Left colon (tissue), 2 donors: Measurements from ENCODE around the gene B3GALNT2. TPM values are rescaled to one million over a fixed set of nuclear protein-coding genes. Genes with fewer than 3 reads are reported as not detected.
"Not testable (repeated sequence)": the region's sequence is repeated elsewhere in the genome, so short reads cannot be mapped to it uniquely, and the experiment has no call there.

Experiments
- ATAC-seq: fragments of 200-7000 bp; cut with Tn5 transposase; one replicate; pipeline ENCODE4 v1.9.1; 2020; ENCODE audit warnings: mild to moderate bottlenecking, moderate library complexity
- DNase-seq, 2 donors: peaks; one replicate each; pipeline ENCODE4 v3.0.0-alpha.2; 2020
- intact Hi-C, 2 donors: fragments of 100-400 bp; cut with DNase I in 1 of 2; cut with micrococcal nuclease in 1 of 2; formaldehyde crosslinking; loops; one replicate each; pipeline versions ENCODE4 v1.11.2 to v1.14.0; 2022; cut with DNase I, micrococcal nuclease
- long read RNA-seq: library from polyadenylated mRNA; unstranded; transcript quantifications from one replicate; pipeline ENCODE4 v2.0.0, GENCODE V29; 2021
- total RNA-seq, 2 donors: library from RNA; stranded (reverse); fragmentation: NEBNext Ultra II Directional; extraction: Animal tissue kit (Norgen Biotek cat#: 25700); gene quantifications; one replicate each; pipeline ENCODE4 v1.2.1, GENCODE V29; 2021
- donor health status: DM: no; HTN: no; CAD: no.
- donor health status: DM: yes; HTN: yes; CAD: no.

B3GALNT2 gene
- total RNA-seq: 10 to 100 TPM; 18.6 to 18.7 TPM
- long read RNA-seq, partial matches to known transcripts: 2 of 7 reads
- long read RNA-seq, other reads (novel, unspliced or antisense): 3 of 7 reads

DNA sequence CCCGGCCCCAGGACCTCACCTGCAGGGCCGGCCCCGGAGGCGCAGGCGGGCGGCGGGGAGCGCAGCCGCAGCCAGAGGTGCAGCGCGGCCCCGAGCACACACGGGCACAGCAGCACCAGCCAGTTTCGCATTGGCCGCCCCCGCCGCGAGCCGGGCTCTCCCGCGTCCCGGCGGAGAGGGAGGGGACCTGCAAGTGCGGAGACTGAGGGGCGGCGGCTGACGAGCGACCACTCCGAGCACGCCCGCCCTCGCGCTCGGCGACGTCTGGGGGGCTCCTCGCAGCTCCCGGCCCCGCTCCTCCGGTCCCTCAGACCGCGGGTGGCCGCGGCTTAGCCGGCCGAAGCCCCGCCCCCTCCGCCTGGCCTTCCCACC is at the start of gene B3GALNT2:
Gene B3GALNT2 (minus strand): TSS at position 331 of the 372 bp plus-strand sequence. CDS start 200 bp downstream, at position 131.
- peak; percentile 55 for ATAC-seq
- intact Hi-C loops: no loop called here

GRCh38 chr1:235553112-235553551 is 48.9 kb upstream of the B3GALNT2 start:
- DNase-seq (no peak), ATAC-seq (no peak)
- intact Hi-C loops: no loop called here

More for the DNA sequence above, at the start of gene B3GALNT2:
- no peak for DNase-seq

- no peak for ATAC-seq
- no peak for DNase-seq
- intact Hi-C loops: no loop called here
Observed at GRCh38 chr1:235552146-235552716, 48.0 kb upstream of the B3GALNT2 start.

DNA sequence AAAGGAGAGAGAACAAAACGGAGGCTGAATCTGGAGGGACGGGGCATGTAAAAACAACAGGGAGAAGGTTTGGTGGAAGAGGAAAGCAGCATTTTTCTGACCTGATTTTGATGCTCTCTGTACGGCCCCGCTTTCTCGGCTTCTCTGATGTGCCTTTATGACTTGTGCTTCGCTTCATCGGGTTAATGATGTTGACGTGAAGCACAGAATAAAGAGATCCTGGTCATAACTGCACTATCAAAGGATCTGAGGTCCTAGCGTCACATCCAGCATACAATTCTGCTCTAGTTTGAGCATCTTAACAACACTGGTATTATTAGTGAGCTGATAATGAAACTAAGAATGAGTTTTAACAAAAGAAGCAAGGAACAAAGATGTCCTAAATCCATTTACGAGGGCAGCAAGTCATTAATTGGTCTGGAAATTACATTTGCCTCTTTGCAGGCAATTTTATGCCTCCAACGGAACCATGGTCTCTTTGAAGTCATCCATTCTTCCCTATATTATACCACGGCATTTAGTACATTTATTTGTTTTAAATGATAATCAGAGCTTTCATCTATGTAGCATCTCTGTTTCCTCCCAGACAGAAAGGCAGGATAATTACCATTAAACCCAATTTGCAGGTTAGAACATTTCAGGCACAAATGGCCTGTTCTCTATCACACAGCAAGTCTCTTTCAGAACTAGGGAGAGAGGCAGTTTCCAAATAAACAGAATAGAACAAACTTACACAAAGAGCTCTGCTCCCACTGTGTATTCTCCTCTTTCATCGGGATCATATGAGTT is 45.3 kb upstream of the B3GALNT2 start:
- ATAC-seq: no peak
- DNase-seq: no peak
- intact Hi-C loops: no loop called here

DNA sequence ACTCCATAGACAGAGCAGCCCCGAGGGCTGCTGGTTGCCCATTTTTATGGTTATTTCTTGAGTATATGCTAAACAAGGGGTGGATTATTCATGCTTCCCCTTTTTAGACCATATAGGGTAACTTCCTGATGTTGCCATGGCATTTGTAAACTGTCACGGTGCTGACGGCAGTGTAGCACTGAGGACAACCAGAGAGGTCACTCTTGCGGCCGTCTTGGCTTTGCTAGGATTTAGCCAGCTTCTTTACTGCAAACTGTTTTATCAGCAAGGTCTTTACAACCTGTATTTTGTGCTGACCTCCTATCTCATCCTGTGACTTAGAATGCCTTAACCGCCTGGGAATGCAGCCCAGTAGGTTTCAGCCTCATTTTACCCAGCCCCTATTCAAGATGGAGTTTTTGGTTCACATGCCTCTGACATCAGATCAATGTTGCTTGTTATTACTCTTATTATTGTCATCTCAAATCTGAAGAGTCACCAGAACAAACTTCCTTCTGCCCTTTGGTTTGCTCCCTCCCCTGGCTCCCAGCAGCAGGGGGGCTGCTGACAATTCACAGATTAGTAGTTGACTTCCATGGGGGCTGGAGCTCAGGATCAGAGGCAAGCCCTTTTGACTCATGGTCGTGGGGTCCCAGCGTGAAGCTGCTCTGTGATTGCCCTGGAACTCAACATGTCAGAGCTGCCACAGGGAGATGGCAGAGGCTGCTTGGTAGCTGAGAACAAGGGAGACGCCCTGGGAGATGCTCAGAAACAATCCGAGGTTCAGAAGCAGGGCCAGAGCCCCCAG is 42.3 kb upstream of the B3GALNT2 start:
- DNase-seq, ATAC-seq, intact Hi-C loops: not testable (repeated sequence)

DNA sequence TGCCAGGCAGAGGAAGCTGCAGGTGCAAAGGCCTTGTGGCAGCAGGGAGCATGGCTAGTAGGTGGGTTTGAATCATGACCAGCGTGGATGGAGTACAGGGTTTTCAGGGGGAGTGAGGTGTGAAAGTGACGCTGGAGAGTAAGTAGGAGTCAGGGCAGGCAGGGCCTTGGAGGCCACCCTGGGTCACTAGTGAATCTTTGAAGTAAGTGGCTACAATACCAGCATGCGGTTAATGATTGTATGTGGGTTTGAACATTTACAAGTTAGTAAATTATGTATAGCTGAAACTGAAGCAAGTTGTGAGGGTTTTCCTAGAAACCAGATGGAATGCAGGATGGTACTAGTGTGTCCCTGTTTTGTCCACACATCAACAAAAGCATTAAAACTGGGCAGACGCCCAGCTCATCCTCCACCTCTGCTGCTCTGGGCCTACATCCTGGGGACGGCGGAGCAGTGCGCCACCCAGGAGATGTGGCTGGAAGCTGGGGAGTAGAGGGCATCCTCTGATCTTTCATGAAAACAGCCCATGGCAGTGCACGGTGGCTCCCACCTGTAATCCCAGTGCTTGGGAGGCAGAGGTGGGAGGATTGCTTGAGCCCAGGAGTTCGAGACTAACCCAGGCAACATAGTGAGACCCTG is 41.2 kb upstream of the B3GALNT2 start:
- DNase-seq (no peak), ATAC-seq (no peak)
- intact Hi-C loops: no loop called here

- ATAC-seq, intact Hi-C loops: not testable (repeated sequence)
Observed at GRCh38 chr1:235542845-235543244, 38.6 kb upstream of the B3GALNT2 start.

DNA sequence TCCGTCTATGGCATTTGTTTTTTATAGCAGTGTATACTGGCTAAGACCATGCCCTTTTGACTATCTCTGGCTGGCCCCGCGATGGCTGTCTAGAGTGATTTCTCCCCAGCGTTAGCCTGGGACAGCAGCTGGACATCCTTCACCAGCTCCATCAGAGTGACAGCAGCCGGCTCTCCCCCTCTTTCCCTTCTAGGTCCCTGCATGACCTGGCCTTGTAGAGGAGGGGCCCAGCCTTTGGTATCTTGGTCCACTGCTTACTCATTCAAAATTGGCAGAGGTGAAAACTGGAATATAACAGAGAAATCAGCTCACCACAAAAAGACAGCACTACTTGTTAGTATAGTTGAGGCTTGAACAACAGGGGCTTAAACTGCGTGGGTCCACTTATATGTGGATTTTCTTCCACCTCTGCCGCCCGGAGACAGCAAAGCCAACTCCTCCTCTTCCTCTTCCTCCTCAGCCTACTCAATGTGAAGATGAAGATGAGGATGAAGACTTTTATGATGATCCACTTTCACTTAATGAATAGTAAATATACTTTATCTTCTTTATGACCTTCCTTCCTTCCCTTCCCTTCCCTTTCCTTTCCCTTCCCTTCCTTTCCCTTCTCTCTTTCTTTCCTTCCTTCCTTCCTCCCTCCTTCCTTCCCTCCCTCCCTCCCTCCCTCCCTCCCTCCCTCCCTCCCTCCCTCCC is 29.4 kb upstream of the B3GALNT2 start:
- ATAC-seq: no peak
- intact Hi-C loops: no loop called here

More at GRCh38 chr1:235542845-235543244, 38.6 kb upstream of the B3GALNT2 start:
- DNase-seq: not testable (repeated sequence)

DNA sequence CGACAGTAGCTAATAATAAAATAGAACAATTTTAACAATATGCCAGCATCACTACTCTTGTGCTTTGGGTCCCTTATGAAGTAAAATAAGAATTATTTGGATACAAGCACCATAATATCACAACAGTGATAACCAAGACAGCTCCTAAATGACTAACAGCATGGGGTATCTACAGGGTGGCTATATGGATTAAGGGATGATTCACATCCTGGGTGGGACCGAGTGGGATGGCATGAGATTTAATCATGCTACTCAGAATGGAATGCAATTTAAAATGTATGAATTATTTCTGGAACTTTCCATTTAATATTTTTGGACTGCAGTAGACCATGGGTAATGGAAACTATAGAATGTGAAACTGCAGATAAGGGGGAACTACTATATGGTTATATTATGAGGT is 28.1 kb upstream of the B3GALNT2 start:
- intact Hi-C loops: no loop called here
- DNase-seq (no peak), ATAC-seq (no peak)

More for the DNA sequence above, 29.4 kb upstream of the B3GALNT2 start:
- DNase-seq: no peak

- intact Hi-C loops: no loop called here
- ATAC-seq: no peak
- DNase-seq: no peak
Observed at GRCh38 chr1:235527196-235527814, 23.1 kb upstream of the B3GALNT2 start.

DNA sequence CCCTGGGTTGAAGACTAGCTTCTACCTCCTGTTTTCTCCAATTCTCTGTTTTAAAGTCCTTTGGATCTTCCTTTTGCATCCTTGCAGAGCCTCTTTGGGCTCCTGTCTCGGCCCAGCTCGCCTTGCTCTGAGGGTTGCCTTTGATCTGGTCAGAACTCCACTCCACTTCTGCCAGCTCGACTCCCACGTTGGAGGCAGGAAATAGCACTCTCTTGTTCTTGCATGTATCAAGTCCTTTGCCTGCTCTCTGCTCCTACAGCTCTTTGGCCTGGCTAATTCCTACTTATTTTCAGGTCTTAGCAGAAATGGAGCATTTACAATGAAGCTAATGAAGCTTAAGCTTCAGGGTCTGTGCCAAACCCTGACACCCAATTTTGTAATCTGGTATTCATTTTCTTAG is 21.1 kb upstream of the B3GALNT2 start:
- intact Hi-C loops: no loop called here
- ATAC-seq (no peak), DNase-seq (no peak)

- ATAC-seq (no peak), DNase-seq (no peak)
- intact Hi-C loops: loop anchor here in 1 of 2 donors (10.0 kb wide), 1 partner anchor 248 kb away; no protein-coding TSS in a partner anchor
Observed at GRCh38 chr1:235516862-235517446, 12.7 kb upstream of the B3GALNT2 start.

GRCh38 chr1:235515844-235516512 is 11.7 kb upstream of the B3GALNT2 start:
- intact Hi-C loops: loop anchor here in 1 of 2 donors (10.0 kb wide), 1 partner anchor 249 kb away; no protein-coding TSS in a partner anchor
- ATAC-seq (no peak), DNase-seq (no peak)

GRCh38 chr1:235513495-235514366 is 9.5 kb upstream of the B3GALNT2 start:
- intact Hi-C loops: loop anchor here in 1 of 2 donors (10.0 kb wide), 1 partner anchor 251 kb away; no protein-coding TSS in a partner anchor
- DNase-seq (no peak), ATAC-seq (peak; percentile 65)

DNA sequence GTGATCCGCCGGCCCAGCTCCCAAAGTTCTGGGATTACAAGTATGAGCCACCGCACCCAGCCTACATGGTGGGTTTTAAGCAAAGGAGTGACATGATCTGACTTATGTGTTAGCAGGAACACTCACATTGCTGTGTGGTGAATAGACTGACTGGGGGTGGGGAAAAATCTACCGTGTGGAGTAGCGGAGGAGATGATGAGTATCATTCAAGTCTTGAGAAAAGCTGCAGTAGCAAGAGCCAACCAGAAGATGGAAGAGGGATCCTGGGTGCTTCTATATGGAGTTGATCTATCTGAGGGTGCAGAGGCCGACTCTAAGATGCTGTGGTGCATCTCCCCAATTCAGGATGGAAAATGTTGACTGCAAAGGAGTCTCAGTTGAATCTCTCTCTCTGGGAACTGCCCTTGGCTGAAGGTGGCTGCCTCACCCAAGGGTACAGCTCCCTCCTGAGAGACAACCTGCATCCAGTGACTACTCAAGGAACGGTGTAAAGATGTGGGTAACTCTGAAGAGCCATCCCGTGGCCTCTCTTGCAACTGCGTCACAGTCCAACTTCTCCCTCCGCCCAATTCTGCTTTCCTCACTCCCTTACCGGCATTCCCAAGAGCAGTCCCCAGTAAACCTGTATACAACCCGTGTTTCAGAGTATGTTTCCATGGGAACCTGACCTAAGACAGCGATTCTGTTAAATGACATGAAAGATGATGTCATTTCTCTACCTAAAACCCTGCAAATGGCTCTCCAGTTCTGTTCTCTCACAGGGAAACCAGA is 7.4 kb upstream of the B3GALNT2 start:
- DNase-seq (no peak), ATAC-seq (no peak)
- intact Hi-C loops: loop anchor here in 1 of 2 donors (10.0 kb wide), 1 partner anchor 253 kb away; no protein-coding TSS in a partner anchor
